H9 (cell line): Measurements from ENCODE around the gene GLT6D1. TPM values are rescaled to one million over a fixed set of nuclear protein-coding genes. Genes with fewer than 3 reads are reported as not detected.
A peak's percentile ranks its signal among the peaks of the same experiment; 100 is the strongest.

Source experiments
- DNase-seq: peaks from one replicate; pipeline ENCODE4 v3.0.0-alpha.2; 2017
- H2AFZ ChIP-seq: one replicate; pipeline ENCODE4 v1.6.1; 2013; ENCODE audit warnings: mild to moderate bottlenecking, low read length, control low read depth, moderate library complexity
- H2AK5ac ChIP-seq: 2 replicates; pipeline ENCODE4 v1.6.1; 2013; ENCODE audit warnings: low read length, control low read depth, mixed read lengths; ENCODE audit not compliant: insufficient read length
- H2BK120ac ChIP-seq: one replicate; pipeline ENCODE4 v1.6.1; 2013; ENCODE audit warnings: low read depth, mild to moderate bottlenecking, low read length, control low read depth, inconsistent platforms; ENCODE audit not compliant: poor library complexity, severe bottlenecking
- H2BK12ac ChIP-seq: 2 replicates; pipeline ENCODE4 v1.6.1; 2013; ENCODE audit warnings: low read length, control low read depth, mixed read lengths, low read depth; ENCODE audit not compliant: insufficient read length
- H2BK15ac ChIP-seq: 2 replicates; pipeline ENCODE4 v1.6.1; 2013; ENCODE audit warnings: low read depth, low read length, control low read depth
- H2BK20ac ChIP-seq: one replicate; pipeline ENCODE4 v1.6.1; 2013; ENCODE audit warnings: low read depth, mild to moderate bottlenecking, low read length, control low read depth, inconsistent platforms; ENCODE audit not compliant: poor library complexity, severe bottlenecking
- H2BK5ac ChIP-seq: 2 replicates; pipeline ENCODE4 v1.6.1; 2013; ENCODE audit warnings: low read length, control low read depth, mixed read lengths; ENCODE audit not compliant: insufficient read length
- H3K14ac ChIP-seq: 2 replicates; pipeline ENCODE4 v1.6.1; 2013; ENCODE audit warnings: low read length, control low read depth; ENCODE audit not compliant: insufficient read depth
- H3K18ac ChIP-seq: 2 replicates; pipeline ENCODE4 v1.6.1; 2013; ENCODE audit warnings: low read depth, mild to moderate bottlenecking, mixed read lengths, low read length, control low read depth; ENCODE audit not compliant: insufficient read length
- H3K23ac ChIP-seq: 2 replicates; pipeline ENCODE4 v1.6.1; 2013; ENCODE audit warnings: low read length, control low read depth, mixed read lengths, low read depth; ENCODE audit not compliant: insufficient read length
- H3K23me2 ChIP-seq: 2 replicates; pipeline ENCODE4 v1.6.1; 2013; ENCODE audit warnings: low read depth, mild to moderate bottlenecking, mixed read lengths, low read length, control low read depth; ENCODE audit not compliant: insufficient read length, poor library complexity, severe bottlenecking
- H3K27ac ChIP-seq: 2 replicates; pipeline ENCODE4 v1.5.1; 2013; ENCODE audit warnings: low read length, control low read depth, mixed read lengths, low read depth; ENCODE audit not compliant: insufficient read length
- H3K27me3 ChIP-seq: 2 replicates; pipeline ENCODE4 v1.6.1; 2013; ENCODE audit warnings: low read length, control low read depth, inconsistent platforms; ENCODE audit not compliant: insufficient read depth
- H3K4ac ChIP-seq: 2 replicates; pipeline ENCODE4 v1.6.1; 2013; ENCODE audit warnings: low read depth, mild to moderate bottlenecking, control low read depth, inconsistent platforms, low read length, moderate library complexity
- H3K4me1 ChIP-seq: 2 replicates; pipeline ENCODE4 v1.6.1; 2013; ENCODE audit warnings: low read length, control low read depth, inconsistent platforms; ENCODE audit not compliant: insufficient read depth
- H3K4me2 ChIP-seq: 2 replicates; pipeline ENCODE4 v1.6.1; 2013; ENCODE audit warnings: low read length, control low read depth, mixed read lengths; ENCODE audit not compliant: insufficient read length, insufficient read depth
- H3K56ac ChIP-seq: 2 replicates; pipeline ENCODE4 v1.6.1; 2013; ENCODE audit warnings: low read depth, mild to moderate bottlenecking, mixed read lengths, low read length, control low read depth; ENCODE audit not compliant: insufficient read length
- H3K79me1 ChIP-seq: 2 replicates; pipeline ENCODE4 v1.6.1; 2013; ENCODE audit warnings: low read depth, mild to moderate bottlenecking, moderate library complexity, low read length, control low read depth, inconsistent platforms; ENCODE audit not compliant: insufficient read depth, poor library complexity, severe bottlenecking
- H3K79me2 ChIP-seq: 2 replicates; pipeline ENCODE4 v1.6.1; 2013; ENCODE audit warnings: low read length, control low read depth, inconsistent platforms; ENCODE audit not compliant: insufficient read depth
- H3K9ac ChIP-seq: 2 replicates; pipeline ENCODE4 v1.6.1; 2013; ENCODE audit warnings: low read length, control low read depth, mixed read lengths; ENCODE audit not compliant: insufficient read length; ENCODE audit errors: extremely low read depth
- H3K9me3 ChIP-seq: one replicate; pipeline ENCODE4 v1.6.1; 2013; ENCODE audit warnings: low read depth, low read length, inconsistent platforms; ENCODE audit not compliant: control insufficient read depth
- H3T11ph ChIP-seq: one replicate; pipeline ENCODE4 v1.6.1; 2013; ENCODE audit warnings: mild to moderate bottlenecking, low read length, control low read depth, inconsistent platforms
- H4K20me1 ChIP-seq: one replicate; pipeline ENCODE4 v1.6.1; 2013; ENCODE audit not compliant: control insufficient read depth, insufficient read length, insufficient read depth
- H4K5ac ChIP-seq: 2 replicates; pipeline ENCODE4 v1.6.1; 2013; ENCODE audit warnings: low read depth, mild to moderate bottlenecking, mixed read lengths, low read length, control low read depth; ENCODE audit not compliant: insufficient read length
- H4K8ac ChIP-seq: replicated peaks from 2 replicates; pipeline ENCODE4 v1.6.1; 2013; ENCODE audit warnings: low read length, control low read depth, mixed read lengths, low read depth; ENCODE audit not compliant: insufficient read length
- H4K91ac ChIP-seq: 2 replicates; pipeline ENCODE4 v1.6.1; 2013; ENCODE audit warnings: low read depth, mild to moderate bottlenecking, moderate library complexity, mixed read lengths, low read length, control low read depth; ENCODE audit not compliant: insufficient read length
- H3K27ac Mint-ChIP-seq, 3 experiments: 2 replicates in 2 of 3; 3 replicates in 1 of 3; pipeline ENCODE4 v1.8.0; 2020 to 2021; ENCODE audit warnings: mixed read lengths in 3 of 3, mild to moderate bottlenecking in 1 of 3, moderate library complexity in 1 of 3
- H3K27me3 Mint-ChIP-seq: 2 replicates; pipeline ENCODE4 v1.8.0; 2021; ENCODE audit warnings: low read depth, mild to moderate bottlenecking, moderate library complexity, mixed read lengths
- H3K36me3 Mint-ChIP-seq, 3 experiments: 2 replicates in 2 of 3; 3 replicates in 1 of 3; pipeline ENCODE4 v1.8.0; 2020 to 2021; ENCODE audit warnings: low read depth in 3 of 3, mixed read lengths in 3 of 3; ENCODE audit not compliant: insufficient read depth in 1 of 3
- H3K4me1 Mint-ChIP-seq, 2 experiments: 2 replicates each; pipeline ENCODE4 v1.8.0; 2020; ENCODE audit warnings: mixed read lengths in 2 of 2
- H3K4me3 Mint-ChIP-seq, 2 experiments: 2 replicates in 1 of 2; 3 replicates in 1 of 2; pipeline ENCODE4 v1.8.0; 2020 to 2021; ENCODE audit warnings: mild to moderate bottlenecking in 2 of 2, mixed read lengths in 2 of 2, moderate library complexity in 1 of 2
- H3K9me3 Mint-ChIP-seq, 2 experiments: 2 replicates in 1 of 2; 3 replicates in 1 of 2; pipeline ENCODE4 v1.8.0; 2020; ENCODE audit warnings: mild to moderate bottlenecking in 2 of 2, mixed read lengths in 2 of 2, moderate library complexity in 1 of 2
- WGBS: extraction: QIAGEN DNeasy Blood & Tissue Kit; methylation state at CpG from one replicate; pipeline ENCODE4 v1.1.7; 2013; ENCODE audit warnings: missing lambda C conversion rate, low lambda C conversion rate, mixed read lengths; ENCODE audit not compliant: insufficient read length; ENCODE audit errors: extremely low coverage; 5-methylcytosine and 5-hydroxymethylcytosine counted together
- total RNA-seq: library from RNA; stranded (reverse); gene quantifications from 2 replicates; pipeline ENCODE4 v1.2.1, GENCODE V29; 2021
- TF ChIP-seq, protein P1 (sequence below): fragments of 200-600 bp; sonication (generic); conservative IDR thresholded peaks from 3 replicates; pipeline ENCODE4 v1.8.0; 2021; ENCODE audit warnings: antibody characterized with exemption, mild to moderate bottlenecking

GLT6D1 gene
- total RNA-seq, 1 experiment from 2014 or later = not detected

DNA sequence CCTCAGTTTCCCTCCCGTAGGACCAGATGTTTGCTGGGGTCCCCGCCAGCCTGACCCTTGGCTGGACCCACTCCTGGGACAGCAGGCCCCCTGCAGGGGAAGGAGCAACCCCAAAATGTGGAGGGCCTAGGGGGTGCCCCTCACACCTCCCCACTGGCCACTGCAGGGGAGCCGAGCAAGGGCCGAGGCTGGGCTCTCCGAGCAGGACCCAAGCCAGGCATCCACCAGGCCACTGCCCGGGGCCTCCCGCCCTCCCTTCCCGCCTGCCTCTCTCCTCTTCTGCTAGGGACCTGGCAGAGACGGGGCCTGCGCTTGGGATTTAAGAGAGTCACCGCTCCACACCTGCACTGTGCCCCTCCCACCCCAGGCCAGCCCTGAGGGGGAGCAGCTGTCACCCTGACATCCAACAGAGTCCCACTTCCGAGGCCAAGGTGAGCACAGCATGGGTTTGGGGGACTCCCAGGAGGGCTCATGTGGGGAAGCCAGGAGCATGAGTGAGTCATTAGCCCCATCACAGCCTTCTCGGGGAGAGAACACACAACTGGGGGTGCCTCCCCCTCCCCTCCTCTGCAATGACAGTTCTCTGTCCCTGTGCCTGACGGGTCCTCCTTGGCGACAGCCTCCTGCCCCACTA lies 44.2 kb upstream of the GLT6D1 start:
- Histone ChIP-seq H3K23me2 (no peaks in the 10 kb centered on the region), H3K27me3 (no peaks in the 10 kb centered on the region), H3K23ac (no peak overlapping the region), H3K14ac (no peak overlapping the region; the same call in 1 of the 2 replicates), H3K18ac (no peak overlapping the region), H2BK120ac (no peak overlapping the region), H3K56ac (no peak overlapping the region), H2BK5ac (no peak overlapping the region), H3K79me1 (no peaks in the 10 kb centered on the region), H4K20me1 (no peaks in the 10 kb centered on the region), H3K9ac (no peak overlapping the region), H2BK12ac (peak overlapping the region; percentile 17), H3K4ac (no peak overlapping the region), H3K27ac (no peak overlapping the region), H4K5ac (no peak overlapping the region), H4K91ac (no peak overlapping the region), H3K4me1 (no peaks in the 10 kb centered on the region), H2BK20ac (no peak overlapping the region), H2BK15ac (no peak overlapping the region), H3K9me3 (no peaks in the 10 kb centered on the region), H2AK5ac (no peak overlapping the region), H3K4me2 (no peak overlapping the region), H2AFZ (no peak overlapping the region), H3K79me2 (no peaks in the 10 kb centered on the region), H3T11ph (no peak overlapping the region), H4K8ac (no peak overlapping the region)
- no peak for DNase-seq
- Mint-ChIP-seq H3K4me1 (peaks cover 9 to 16% of the 10 kb centered on the region in 2 experiments), H3K27me3 (no peaks in the 10 kb centered on the region; the same call in 1 of the 2 replicates), H3K9me3 (peaks cover 2 to 3% of the 10 kb centered on the region in 2 experiments; a peak in 3 of 5 replicates), H3K27ac (no peak overlapping the region), H3K4me3 (no peak overlapping the region), H3K36me3 (no peaks in the 10 kb centered on the region; a peak in 1 of 7 replicates)
- WGBS = no CpG with 5 or more reads among the region's 15 CpGs
- TF ChIP-seq, protein P1, sequence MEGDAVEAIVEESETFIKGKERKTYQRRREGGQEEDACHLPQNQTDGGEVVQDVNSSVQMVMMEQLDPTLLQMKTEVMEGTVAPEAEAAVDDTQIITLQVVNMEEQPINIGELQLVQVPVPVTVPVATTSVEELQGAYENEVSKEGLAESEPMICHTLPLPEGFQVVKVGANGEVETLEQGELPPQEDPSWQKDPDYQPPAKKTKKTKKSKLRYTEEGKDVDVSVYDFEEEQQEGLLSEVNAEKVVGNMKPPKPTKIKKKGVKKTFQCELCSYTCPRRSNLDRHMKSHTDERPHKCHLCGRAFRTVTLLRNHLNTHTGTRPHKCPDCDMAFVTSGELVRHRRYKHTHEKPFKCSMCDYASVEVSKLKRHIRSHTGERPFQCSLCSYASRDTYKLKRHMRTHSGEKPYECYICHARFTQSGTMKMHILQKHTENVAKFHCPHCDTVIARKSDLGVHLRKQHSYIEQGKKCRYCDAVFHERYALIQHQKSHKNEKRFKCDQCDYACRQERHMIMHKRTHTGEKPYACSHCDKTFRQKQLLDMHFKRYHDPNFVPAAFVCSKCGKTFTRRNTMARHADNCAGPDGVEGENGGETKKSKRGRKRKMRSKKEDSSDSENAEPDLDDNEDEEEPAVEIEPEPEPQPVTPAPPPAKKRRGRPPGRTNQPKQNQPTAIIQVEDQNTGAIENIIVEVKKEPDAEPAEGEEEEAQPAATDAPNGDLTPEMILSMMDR = no peak
